ENCODE measurements around the gene DHH. TPM values are rescaled to one million over a fixed set of nuclear protein-coding genes. Genes with fewer than 3 reads are reported as not detected.

Gene DHH
- total RNA-seq, 4 donors from 2014 or later, result 0.15 to 0.47 (median 0.42) TPM

DNA sequence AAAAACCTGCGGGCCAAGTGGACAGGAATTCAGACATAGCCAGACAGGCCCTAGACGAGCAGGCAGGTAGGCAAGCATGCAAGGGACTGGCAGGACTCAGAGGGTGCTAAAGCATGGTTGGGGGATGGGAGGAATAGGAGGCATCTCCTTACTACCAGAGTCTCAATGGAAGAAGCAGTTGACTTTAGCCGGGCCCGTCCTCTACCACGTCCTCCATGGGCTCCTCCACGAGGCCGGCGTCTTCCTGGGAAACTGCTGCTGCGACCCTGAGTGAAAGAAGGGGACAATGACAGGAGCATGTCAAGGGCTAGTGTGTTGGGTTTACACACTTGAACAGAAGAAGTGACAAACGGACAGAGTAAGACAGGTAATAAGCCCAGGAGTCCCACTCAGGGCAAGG lies 45.6 kb downstream of the DHH start:
- H3K27me3 ChIP-seq, result no peaks in the 10 kb centered on the region
- H3K36me3 ChIP-seq, result peaks cover 98% of the 10 kb centered on the region
- H3K4me3 ChIP-seq, result no peak overlapping the region
- DNase-seq (ENCODE audit: low spot score in 2 of 2), result no peak
- TF ChIP-seq EP300 (IDR thresholded peaks at IDR 0.05) (no peak), POLR2A (IDR thresholded peaks at IDR 0.05) (no peak), POLR2AphosphoS5 (IDR thresholded peaks at IDR 0.05) (no peak)
- TF ChIP-seq, protein P1, sequence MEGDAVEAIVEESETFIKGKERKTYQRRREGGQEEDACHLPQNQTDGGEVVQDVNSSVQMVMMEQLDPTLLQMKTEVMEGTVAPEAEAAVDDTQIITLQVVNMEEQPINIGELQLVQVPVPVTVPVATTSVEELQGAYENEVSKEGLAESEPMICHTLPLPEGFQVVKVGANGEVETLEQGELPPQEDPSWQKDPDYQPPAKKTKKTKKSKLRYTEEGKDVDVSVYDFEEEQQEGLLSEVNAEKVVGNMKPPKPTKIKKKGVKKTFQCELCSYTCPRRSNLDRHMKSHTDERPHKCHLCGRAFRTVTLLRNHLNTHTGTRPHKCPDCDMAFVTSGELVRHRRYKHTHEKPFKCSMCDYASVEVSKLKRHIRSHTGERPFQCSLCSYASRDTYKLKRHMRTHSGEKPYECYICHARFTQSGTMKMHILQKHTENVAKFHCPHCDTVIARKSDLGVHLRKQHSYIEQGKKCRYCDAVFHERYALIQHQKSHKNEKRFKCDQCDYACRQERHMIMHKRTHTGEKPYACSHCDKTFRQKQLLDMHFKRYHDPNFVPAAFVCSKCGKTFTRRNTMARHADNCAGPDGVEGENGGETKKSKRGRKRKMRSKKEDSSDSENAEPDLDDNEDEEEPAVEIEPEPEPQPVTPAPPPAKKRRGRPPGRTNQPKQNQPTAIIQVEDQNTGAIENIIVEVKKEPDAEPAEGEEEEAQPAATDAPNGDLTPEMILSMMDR (IDR thresholded peaks at IDR 0.05), result no peak
- H3K4me1 ChIP-seq, result peaks cover 6% of the 10 kb centered on the region
- no peak overlapping the region for H3K27ac ChIP-seq
- H3K9me3 ChIP-seq, result no peaks in the 10 kb centered on the region
- 92% methylated on average over 9 of the region's 10 CpGs for WGBS

DNA sequence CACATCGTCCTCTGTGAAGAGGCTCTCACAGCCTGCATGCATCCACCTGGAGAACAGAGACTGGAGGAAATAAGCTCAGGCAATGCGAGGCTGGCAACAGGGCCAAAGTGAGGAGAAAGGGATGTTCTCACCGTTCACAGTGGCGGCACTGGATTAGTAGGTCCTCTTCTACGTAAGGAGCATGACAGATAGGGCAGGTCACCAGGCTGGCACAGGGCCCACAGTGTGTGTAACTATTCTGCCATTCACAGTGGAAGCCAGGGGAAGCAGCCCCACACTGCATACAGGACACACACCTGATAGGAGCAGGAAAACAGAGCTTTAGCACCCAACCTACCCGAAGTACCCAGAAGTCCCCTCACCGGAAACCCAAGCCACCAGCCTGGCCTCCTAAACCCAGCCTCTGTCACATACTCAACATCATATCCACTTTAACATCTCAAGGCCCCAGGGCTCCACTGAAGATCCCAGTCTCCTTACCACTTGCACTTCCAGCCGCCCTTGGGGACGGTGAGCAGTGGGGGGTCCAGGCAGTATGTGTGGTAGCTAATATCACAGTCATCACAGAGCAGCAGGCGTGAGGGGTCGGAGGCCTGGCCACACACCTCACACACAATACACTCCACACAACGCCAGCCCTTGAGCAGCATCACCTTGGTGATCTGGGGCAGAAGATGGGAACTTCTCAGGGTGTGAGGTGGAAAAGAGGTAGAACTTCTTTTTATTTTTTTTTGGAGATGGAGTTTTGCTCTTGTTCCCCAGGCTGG lies 48.3 kb downstream of the DHH start:
- Histone ChIP-seq H3K9me3 (no peaks in the 10 kb centered on the region), H3K27ac (no peak overlapping the region), H3K4me1 (no peaks in the 10 kb centered on the region), H3K27me3 (no peaks in the 10 kb centered on the region), H3K4me3 (no peak overlapping the region), H3K36me3 (peaks cover 98% of the 10 kb centered on the region)
- TF ChIP-seq, protein P1 (IDR thresholded peaks at IDR 0.05), result no peak
- no peak for TF ChIP-seq POLR2AphosphoS5 (IDR thresholded peaks at IDR 0.05)
- TF ChIP-seq POLR2A (IDR thresholded peaks at IDR 0.05), result no peak
- TF ChIP-seq EP300 (IDR thresholded peaks at IDR 0.05), result no peak
- 91% methylated on average over 12 of the region's 12 CpGs for WGBS
- DNase-seq (ENCODE audit: low spot score in 2 of 2), result no peak

DNA sequence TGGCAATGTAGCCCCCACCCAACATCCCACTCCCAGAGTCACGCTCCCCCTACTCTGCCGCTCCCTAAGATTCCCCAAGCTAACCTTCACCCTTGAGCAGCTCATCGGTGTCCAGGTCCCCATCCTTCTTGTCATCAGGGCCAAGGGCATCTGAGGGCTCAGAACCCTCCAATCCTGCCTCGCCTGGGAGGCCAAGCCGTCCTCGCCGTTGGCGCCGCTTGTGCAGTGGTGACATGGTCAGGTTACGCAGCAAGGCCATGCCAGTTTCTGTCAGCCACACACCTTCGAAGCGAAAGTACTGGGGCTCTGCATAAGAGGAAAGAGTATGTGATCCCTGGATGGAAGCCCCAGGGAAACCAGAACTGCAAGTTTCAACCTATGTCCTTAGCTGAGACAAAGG lies 49.9 kb downstream of the DHH start:
- no peaks in the 10 kb centered on the region for H3K9me3 ChIP-seq
- H3K4me1 ChIP-seq, result no peaks in the 10 kb centered on the region
- no peaks in the 10 kb centered on the region for H3K27me3 ChIP-seq
- TF ChIP-seq, protein P1 (IDR thresholded peaks at IDR 0.05), result no peak
- no peak for TF ChIP-seq POLR2A (IDR thresholded peaks at IDR 0.05)
- TF ChIP-seq POLR2AphosphoS5 (IDR thresholded peaks at IDR 0.05), result no peak
- no peak for TF ChIP-seq EP300 (IDR thresholded peaks at IDR 0.05)
- 98% methylated on average over 11 of the region's 12 CpGs for WGBS
- no peak overlapping the region for H3K4me3 ChIP-seq
- no peak overlapping the region for H3K27ac ChIP-seq
- H3K36me3 ChIP-seq, result peaks cover 98% of the 10 kb centered on the region
- DNase-seq (ENCODE audit: low spot score in 2 of 2), result no peak

DNA sequence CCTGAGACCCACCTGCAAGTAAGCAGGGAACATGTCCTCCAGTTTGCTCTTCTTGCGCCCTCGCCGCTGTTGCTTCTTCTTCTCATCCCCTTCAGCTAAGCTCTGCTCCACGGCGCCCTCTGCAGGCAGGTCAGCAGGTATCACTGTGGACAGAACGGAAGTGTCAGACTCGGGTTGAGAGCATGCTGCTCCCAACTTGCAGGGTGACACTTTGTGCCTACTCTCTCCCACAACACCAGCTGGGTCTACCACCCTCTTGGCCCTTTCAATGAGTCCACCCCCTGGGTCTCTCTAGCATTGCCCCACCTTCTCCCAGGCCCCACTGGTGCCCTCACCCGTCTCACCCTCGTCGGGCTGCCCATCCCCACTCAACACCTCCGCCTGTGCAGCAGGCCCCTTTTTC lies 50.7 kb downstream of the DHH start:
- no peak overlapping the region for H3K4me3 ChIP-seq
- no peak overlapping the region for H3K27ac ChIP-seq
- H3K36me3 ChIP-seq, result peaks cover 98% of the 10 kb centered on the region
- no peak for TF ChIP-seq EP300 (IDR thresholded peaks at IDR 0.05)
- TF ChIP-seq, protein P1 (IDR thresholded peaks at IDR 0.05), result peak; percentile 20 to 69
- no peaks in the 10 kb centered on the region for H3K4me1 ChIP-seq
- no peaks in the 10 kb centered on the region for H3K9me3 ChIP-seq
- H3K27me3 ChIP-seq, result no peaks in the 10 kb centered on the region
- WGBS, result 54% methylated on average over 11 of the region's 11 CpGs
- peak in 1 of 2 donors; percentile 83 for DNase-seq (ENCODE audit: low spot score in 2 of 2)

DNA sequence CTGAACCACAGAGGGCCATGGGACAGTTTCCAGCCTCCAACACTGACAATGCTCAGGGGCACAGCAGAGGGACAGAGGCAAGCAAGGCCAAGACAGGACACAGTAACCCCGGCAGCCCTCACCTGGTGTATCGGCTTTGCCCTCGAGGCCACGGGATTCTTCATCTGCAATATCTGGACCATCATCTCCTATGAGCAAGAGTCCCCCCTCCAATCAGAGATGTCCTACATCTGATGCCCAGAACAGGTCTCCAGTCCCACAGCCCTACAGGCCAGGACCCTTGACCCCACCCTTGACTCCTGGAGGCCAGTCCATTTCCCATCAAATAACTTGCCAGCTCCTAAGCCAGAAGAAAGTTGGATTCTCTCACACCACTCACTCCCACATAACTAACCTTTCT lies 51.4 kb downstream of the DHH start:
- no peak for DNase-seq (ENCODE audit: low spot score in 2 of 2)
- 85% methylated on average over 4 of the region's 4 CpGs for WGBS
- Histone ChIP-seq H3K4me1 (no peaks in the 10 kb centered on the region), H3K9me3 (no peaks in the 10 kb centered on the region), H3K36me3 (peaks cover 98% of the 10 kb centered on the region), H3K27me3 (no peaks in the 10 kb centered on the region), H3K4me3 (no peak overlapping the region), H3K27ac (no peak overlapping the region)
- TF ChIP-seq EP300 (IDR thresholded peaks at IDR 0.05), result no peak
- no peak for TF ChIP-seq POLR2A (IDR thresholded peaks at IDR 0.05)
- TF ChIP-seq POLR2AphosphoS5 (IDR thresholded peaks at IDR 0.05), result no peak
- TF ChIP-seq, protein P1 (IDR thresholded peaks at IDR 0.05), result no peak

Data from suprapubic skin (tissue), 4 donors.